ENCODE data around the gene ZNF670. TPM values are rescaled to one million over a fixed set of nuclear protein-coding genes. Genes with fewer than 3 reads are reported as not detected.

ZNF670 gene
- total RNA-seq, 1 experiment from 2014 or later: 5.6 TPM

- CTCF ChIA-PET: no interaction called here
- no peaks in the 10 kb centered on the region for H3F3A ChIP-seq (ENCODE audit: low read length, unreplicated experiment)
- TF ChIP-seq EZH2phosphoT487 (IDR thresholded peaks at IDR 0.05; ENCODE audit: borderline replicate concordance, low read length): no peak
- no peak for TF ChIP-seq EZH2 (IDR thresholded peaks at IDR 0.05; ENCODE audit: low read length, unreplicated experiment)
- no peak for TF ChIP-seq CTCF (conservative IDR thresholded peaks at IDR 0.05; ENCODE audit: low read depth, low read length)
- H3K79me2 ChIP-seq (ENCODE audit: low read length): no peaks in the 10 kb centered on the region
- DNase-seq (no peak), ATAC-seq (no peak)
- H3K36me3 ChIP-seq (ENCODE audit: low read depth, low read length): no peaks in the 10 kb centered on the region
- H3K4me1 ChIP-seq (ENCODE audit: insufficient read depth, low read length): no peaks in the 10 kb centered on the region
- intact Hi-C loops (cut with micrococcal nuclease): no loop called here
- no peak overlapping the region for H3K9ac ChIP-seq (ENCODE audit: low read length)
- no peaks in the 10 kb centered on the region for H3K9me3 ChIP-seq (ENCODE audit: low read length)
- H3K27ac ChIP-seq (ENCODE audit: low read length): no peak overlapping the region
- no peaks in the 10 kb centered on the region for H4K20me1 ChIP-seq (ENCODE audit: low read length)
- no peaks in the 10 kb centered on the region for H3K27me3 ChIP-seq (ENCODE audit: low read length)
- H3K4me2 ChIP-seq (ENCODE audit: low read length): no peak overlapping the region
- POLR2A ChIA-PET (ENCODE audit: unreplicated experiment): no interaction called here
- no peak overlapping the region for H3K4me3 ChIP-seq (ENCODE audit: low read length)
- H3K9me2 ChIP-seq (replicated peaks; ENCODE audit: low read length): no peaks in the 10 kb centered on the region
- H2AFZ ChIP-seq (ENCODE audit: low read length): no peak overlapping the region
- no TSS peak for BruUV-seq (replicated peaks)
Measured at GRCh38 chr1:247085310-247085709, 6.7 kb upstream of the ZNF670 start.

- no peak for ATAC-seq
- H3K79me2 ChIP-seq (ENCODE audit: low read length): no peaks in the 10 kb centered on the region
- H3K4me1 ChIP-seq (ENCODE audit: insufficient read depth, low read length): no peaks in the 10 kb centered on the region
- H3K9me3 ChIP-seq (ENCODE audit: low read length): no peaks in the 10 kb centered on the region
- ChIA-PET CTCF (no interaction called here), POLR2A (ENCODE audit: unreplicated experiment) (no interaction called here)
- H2AFZ ChIP-seq (ENCODE audit: low read length): no peak overlapping the region
- H3F3A ChIP-seq (ENCODE audit: low read length, unreplicated experiment): no peaks in the 10 kb centered on the region
- BruUV-seq (replicated peaks): no TSS peak
- DNase-seq: no peak
- intact Hi-C loops (cut with micrococcal nuclease): no loop called here
- no peak overlapping the region for H3K4me2 ChIP-seq (ENCODE audit: low read length)
- H3K9ac ChIP-seq (ENCODE audit: low read length): no peak overlapping the region
- H3K27me3 ChIP-seq (ENCODE audit: low read length): no peaks in the 10 kb centered on the region
- H3K4me3 ChIP-seq (ENCODE audit: low read length): no peak overlapping the region
- no peaks in the 10 kb centered on the region for H3K36me3 ChIP-seq (ENCODE audit: low read depth, low read length)
- H3K9me2 ChIP-seq (replicated peaks; ENCODE audit: low read length): no peaks in the 10 kb centered on the region
- H4K20me1 ChIP-seq (ENCODE audit: low read length): no peaks in the 10 kb centered on the region
- H3K27ac ChIP-seq (ENCODE audit: low read length): no peak overlapping the region
- TF ChIP-seq CTCF (conservative IDR thresholded peaks at IDR 0.05; ENCODE audit: low read depth, low read length) (no peak), EZH2 (IDR thresholded peaks at IDR 0.05; ENCODE audit: low read length, unreplicated experiment) (no peak), EZH2phosphoT487 (IDR thresholded peaks at IDR 0.05; ENCODE audit: borderline replicate concordance, low read length) (no peak)
Measured at GRCh38 chr1:247084771-247085170, 6.2 kb upstream of the ZNF670 start.

GRCh38 chr1:247079141-247079874 is 697 bp upstream of the ZNF670 start:
- H3K4me2 ChIP-seq (ENCODE audit: low read length): peak overlapping the region; percentile 87
- no peak overlapping the region for H3K9ac ChIP-seq (ENCODE audit: low read length)
- no peaks in the 10 kb centered on the region for H3F3A ChIP-seq (ENCODE audit: low read length, unreplicated experiment)
- peaks cover 41% of the 10 kb centered on the region for H3K79me2 ChIP-seq (ENCODE audit: low read length)
- H3K4me1 ChIP-seq (ENCODE audit: insufficient read depth, low read length): peaks cover 7% of the 10 kb centered on the region
- H3K36me3 ChIP-seq (ENCODE audit: low read depth, low read length): peaks cover 9% of the 10 kb centered on the region; the same call in 1 of the 2 replicates
- H3K9me3 ChIP-seq (ENCODE audit: low read length): peaks cover 6% of the 10 kb centered on the region; the same call in 1 of the 2 replicates
- ChIA-PET CTCF (no interaction called here), POLR2A (ENCODE audit: unreplicated experiment) (no interaction called here)
- H4K20me1 ChIP-seq (ENCODE audit: low read length): peaks cover 6% of the 10 kb centered on the region; the same call in 1 of the 2 replicates
- H3K27ac ChIP-seq (ENCODE audit: low read length): no peak overlapping the region
- TF ChIP-seq EZH2 (IDR thresholded peaks at IDR 0.05; ENCODE audit: low read length, unreplicated experiment) (no peak), EZH2phosphoT487 (IDR thresholded peaks at IDR 0.05; ENCODE audit: borderline replicate concordance, low read length) (no peak), CTCF (conservative IDR thresholded peaks at IDR 0.05; ENCODE audit: low read depth, low read length) (no peak)
- DNase-seq: no peak
- no peak for ATAC-seq
- peak overlapping the region; percentile 85 for H3K4me3 ChIP-seq (ENCODE audit: low read length)
- H2AFZ ChIP-seq (ENCODE audit: low read length): peak overlapping the region; percentile 74
- H3K9me2 ChIP-seq (replicated peaks; ENCODE audit: low read length): no peaks in the 10 kb centered on the region
- no peaks in the 10 kb centered on the region for H3K27me3 ChIP-seq (ENCODE audit: low read length)
- intact Hi-C loops (cut with micrococcal nuclease): loop anchor here (2.0 to 5.0 kb wide), 2 partner anchors 23 to 147 kb away; partner anchors contain the start of gene AHCTF1
- no TSS peak for BruUV-seq (replicated peaks)

Measured in PC-3 (cell line).